ENCODE measurements around the gene ACP1. TPM values are rescaled to one million over a fixed set of nuclear protein-coding genes. Genes with fewer than 3 reads are reported as not detected.

The ACP1 gene
- total and polyA plus RNA-seq, 8 donors: 34.9 to 74.2 (median 45.3) TPM

DNA sequence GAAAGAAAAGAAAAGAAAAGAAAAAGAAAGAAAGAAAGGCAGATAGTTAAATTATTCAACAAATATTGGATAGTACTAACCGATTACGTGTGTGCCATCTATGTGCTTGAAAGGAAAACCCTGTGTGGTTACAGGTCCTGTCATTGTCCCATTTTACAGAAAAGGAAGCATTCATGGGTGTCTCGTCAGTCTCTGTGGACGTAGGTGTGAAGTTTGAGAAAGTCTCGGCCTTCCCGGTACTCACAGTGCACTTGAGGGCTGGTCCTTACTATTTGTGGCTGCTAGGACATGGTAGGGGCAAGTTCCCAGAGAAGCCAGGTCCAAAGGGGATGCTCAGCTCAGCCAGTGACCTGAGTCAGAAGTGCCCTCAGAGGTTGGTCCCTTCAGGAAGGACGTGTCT is 20.2 kb upstream of the ACP1 start:
- FAIRE-seq (no peak), ATAC-seq (no peak), DNase-seq (no peak)
- H3K9me3 ChIP-seq: peaks cover 0 to 3% (median 0%) of the 10 kb centered on the region in 4 donors
- no peak overlapping the region for H3K27ac ChIP-seq
- no peaks in the 10 kb centered on the region for H3K27me3 ChIP-seq
- intact Hi-C loops (cut with DNase I): no loop called here
- WGBS, 2 donors: 95 to 96% methylated on average over 7 of the region's 7 CpGs
- TF ChIP-seq, protein P1, sequence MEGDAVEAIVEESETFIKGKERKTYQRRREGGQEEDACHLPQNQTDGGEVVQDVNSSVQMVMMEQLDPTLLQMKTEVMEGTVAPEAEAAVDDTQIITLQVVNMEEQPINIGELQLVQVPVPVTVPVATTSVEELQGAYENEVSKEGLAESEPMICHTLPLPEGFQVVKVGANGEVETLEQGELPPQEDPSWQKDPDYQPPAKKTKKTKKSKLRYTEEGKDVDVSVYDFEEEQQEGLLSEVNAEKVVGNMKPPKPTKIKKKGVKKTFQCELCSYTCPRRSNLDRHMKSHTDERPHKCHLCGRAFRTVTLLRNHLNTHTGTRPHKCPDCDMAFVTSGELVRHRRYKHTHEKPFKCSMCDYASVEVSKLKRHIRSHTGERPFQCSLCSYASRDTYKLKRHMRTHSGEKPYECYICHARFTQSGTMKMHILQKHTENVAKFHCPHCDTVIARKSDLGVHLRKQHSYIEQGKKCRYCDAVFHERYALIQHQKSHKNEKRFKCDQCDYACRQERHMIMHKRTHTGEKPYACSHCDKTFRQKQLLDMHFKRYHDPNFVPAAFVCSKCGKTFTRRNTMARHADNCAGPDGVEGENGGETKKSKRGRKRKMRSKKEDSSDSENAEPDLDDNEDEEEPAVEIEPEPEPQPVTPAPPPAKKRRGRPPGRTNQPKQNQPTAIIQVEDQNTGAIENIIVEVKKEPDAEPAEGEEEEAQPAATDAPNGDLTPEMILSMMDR (IDR thresholded peaks at IDR 0.05): no peak
- H3K36me3 ChIP-seq: peaks cover 0 to 40% (median 14%) of the 10 kb centered on the region in 3 donors
- no peaks in the 10 kb centered on the region for H3K4me1 ChIP-seq
- no peak overlapping the region for H3K4me3 ChIP-seq

DNA sequence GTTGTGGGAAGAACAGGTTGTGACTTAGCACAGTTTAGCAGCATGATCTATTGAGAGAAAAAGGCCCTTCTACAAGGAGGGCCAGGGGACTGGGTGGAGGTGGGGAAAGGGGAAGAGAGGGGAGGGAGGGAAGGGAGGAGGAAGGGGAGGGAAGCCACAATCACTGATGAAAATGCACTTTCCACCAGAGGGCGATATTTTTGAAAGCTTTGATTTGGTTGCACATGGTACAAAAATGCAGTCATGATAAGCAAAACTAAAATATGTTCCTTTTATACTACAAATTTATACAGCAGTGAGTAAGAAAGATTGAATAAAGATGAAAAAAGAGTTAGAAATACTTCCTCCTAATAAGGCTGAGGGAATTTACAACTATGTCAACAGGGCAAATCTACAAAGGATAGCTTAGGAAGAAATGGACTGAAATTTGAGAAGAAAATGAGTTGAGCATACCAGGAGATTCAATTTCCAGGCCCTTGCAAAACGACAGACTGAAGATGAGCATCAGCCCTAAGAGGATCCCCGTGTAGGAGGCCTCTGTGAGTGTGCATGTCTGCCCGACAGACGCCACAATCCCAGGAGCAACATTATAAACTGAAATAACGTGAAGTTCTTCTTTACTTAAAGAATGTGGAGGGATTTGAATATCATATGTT is 18.1 kb upstream of the ACP1 start:
- FAIRE-seq (no peak), ATAC-seq (peak; percentile 75 to 87 (median 82))
- peaks cover 0 to 3% (median 0%) of the 10 kb centered on the region in 4 donors for H3K9me3 ChIP-seq

DNA sequence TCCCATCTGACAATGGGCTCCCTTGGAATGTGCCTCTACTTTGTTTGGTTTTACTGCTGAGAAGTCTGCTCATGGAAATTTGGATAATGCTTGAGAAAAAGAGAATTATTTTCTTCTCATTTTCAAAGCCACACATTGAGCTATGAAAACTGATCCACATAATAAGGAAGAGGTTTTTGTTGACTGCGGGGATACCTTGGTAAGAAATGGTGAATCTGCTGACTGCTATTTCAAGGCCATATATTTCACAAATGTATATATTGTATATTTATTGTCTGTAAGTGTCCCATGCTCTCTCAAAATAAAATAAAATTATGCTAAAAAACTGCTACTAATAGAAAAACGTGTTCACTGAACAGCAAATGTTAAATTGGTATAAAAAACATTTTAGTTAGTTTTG is 16.0 kb upstream of the ACP1 start:
- Histone ChIP-seq H3K9me3 (no peaks in the 10 kb centered on the region), H3K27me3 (no peaks in the 10 kb centered on the region), H3K36me3 (peaks cover 0 to 43% (median 16%) of the 10 kb centered on the region in 3 donors), H3K4me1 (no peaks in the 10 kb centered on the region), H3K4me3 (no peak overlapping the region), H3K27ac (no peak overlapping the region)
- FAIRE-seq (no peak), ATAC-seq (no peak), DNase-seq (no peak)
- TF ChIP-seq, protein P1 (IDR thresholded peaks at IDR 0.05): no peak
- intact Hi-C loops (cut with DNase I): no loop called here
- 73 to 87% methylated on average over 2 of the region's 2 CpGs for WGBS, 2 donors

More for the DNA sequence above, 18.1 kb upstream of the ACP1 start:
- WGBS, 2 donors: 55 to 57% methylated on average over 6 of the region's 6 CpGs
- intact Hi-C loops (cut with DNase I): no loop called here
- H3K27me3 ChIP-seq: no peaks in the 10 kb centered on the region
- TF ChIP-seq, protein P1 (IDR thresholded peaks at IDR 0.05): peak; percentile 27 to 52 (median 42)
- no peak overlapping the region for H3K27ac ChIP-seq
- H3K36me3 ChIP-seq: peaks cover 0 to 52% (median 19%) of the 10 kb centered on the region in 3 donors
- H3K4me1 ChIP-seq: no peaks in the 10 kb centered on the region
- H3K4me3 ChIP-seq: no peak overlapping the region
- peak in 3 of 6 donors; percentile 26 to 36 (median 32) for DNase-seq

DNA sequence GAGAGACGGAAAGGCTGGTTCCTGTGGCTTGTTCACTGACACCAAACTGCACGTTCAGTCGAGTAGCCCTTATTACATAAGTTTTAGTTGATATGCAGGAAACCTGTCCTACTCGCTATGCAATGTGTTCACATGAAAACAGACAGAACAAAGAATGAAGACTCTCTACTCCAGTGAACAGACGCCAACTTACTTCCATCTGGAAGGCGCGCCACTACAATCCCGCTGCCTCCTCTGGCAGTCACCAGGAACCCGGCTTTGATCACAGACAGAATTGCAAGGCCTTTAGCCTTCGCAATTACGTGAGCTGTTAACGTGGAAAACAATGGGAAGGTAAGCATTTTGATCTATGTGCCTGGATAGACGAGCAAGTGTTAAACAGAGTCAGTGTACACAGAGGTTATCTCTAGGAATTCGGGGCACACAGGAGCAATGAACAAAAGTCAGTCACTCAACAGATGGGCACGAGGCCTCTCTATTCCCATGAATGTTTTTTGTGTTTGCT is 15.2 kb upstream of the ACP1 start:
- no peaks in the 10 kb centered on the region for H3K4me1 ChIP-seq
- DNase-seq (no peak), ATAC-seq (no peak), FAIRE-seq (no peak)
- WGBS, 2 donors: 75 to 78% methylated on average over 15 of the region's 15 CpGs
- no peaks in the 10 kb centered on the region for H3K9me3 ChIP-seq
- H3K4me3 ChIP-seq: no peak overlapping the region
- peaks cover 0 to 34% (median 12%) of the 10 kb centered on the region in 3 donors for H3K36me3 ChIP-seq
- TF ChIP-seq, protein P1 (IDR thresholded peaks at IDR 0.05): no peak
- intact Hi-C loops (cut with DNase I): no loop called here
- H3K27me3 ChIP-seq: no peaks in the 10 kb centered on the region
- no peak overlapping the region for H3K27ac ChIP-seq

DNA sequence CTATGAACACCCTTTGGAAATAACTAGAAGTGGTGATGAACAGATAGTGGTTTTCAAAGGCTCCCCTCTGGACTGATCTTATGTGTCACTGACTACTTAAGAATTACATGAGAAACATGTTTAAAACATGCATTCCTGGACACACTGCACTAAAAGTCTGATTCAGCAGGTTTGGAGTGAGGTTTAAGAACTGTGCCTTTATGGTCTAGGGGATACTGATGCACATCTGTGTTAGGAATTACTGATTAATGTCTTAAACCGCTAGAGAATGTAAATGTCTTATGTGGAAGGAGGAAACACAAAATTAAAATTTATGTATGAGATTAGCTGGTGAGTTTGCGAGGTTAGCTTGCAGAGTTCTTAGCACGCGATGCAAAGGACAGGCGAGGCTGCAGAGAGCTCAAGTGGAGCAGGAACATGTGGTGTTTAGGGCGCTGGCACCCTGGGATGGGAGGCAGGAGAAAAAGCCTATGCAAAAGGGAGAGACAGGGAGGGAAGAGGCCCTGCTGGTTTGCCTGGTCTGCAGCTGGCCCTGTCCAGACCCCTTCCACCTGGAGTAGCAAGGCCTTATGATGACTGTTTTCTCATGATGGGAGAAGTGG is 12.6 kb upstream of the ACP1 start:
- Histone ChIP-seq H3K27ac (no peak overlapping the region), H3K27me3 (no peaks in the 10 kb centered on the region), H3K4me1 (peaks cover 0 to 5% (median 0%) of the 10 kb centered on the region in 3 donors), H3K36me3 (peaks cover 0 to 19% (median 5%) of the 10 kb centered on the region in 3 donors), H3K9me3 (no peaks in the 10 kb centered on the region), H3K4me3 (no peak overlapping the region)
- no peak for ATAC-seq
- whole genome bisulfite sequencing, 2 donors: 92 to 94% methylated on average over 6 of the region's 6 CpGs
- FAIRE-seq: no peak
- no peak for DNase-seq
- intact Hi-C loops (cut with DNase I): no loop called here
- TF ChIP-seq, protein P1 (IDR thresholded peaks at IDR 0.05): no peak
